Measurements from ENCODE around the gene ANKRD13A. TPM values are rescaled to one million over a fixed set of nuclear protein-coding genes. Genes with fewer than 3 reads are reported as not detected.
"Not testable (repeated sequence)": the region's sequence is repeated elsewhere in the genome, so short reads cannot be mapped to it uniquely, and the experiment has no call there.

The ANKRD13A gene
- total and polyA plus RNA-seq, 2 of the 13 experiments (the other 11 are each of a cell fraction or from before 2014, with no cell fraction given), result 34.1 to 41.6 TPM

DNA sequence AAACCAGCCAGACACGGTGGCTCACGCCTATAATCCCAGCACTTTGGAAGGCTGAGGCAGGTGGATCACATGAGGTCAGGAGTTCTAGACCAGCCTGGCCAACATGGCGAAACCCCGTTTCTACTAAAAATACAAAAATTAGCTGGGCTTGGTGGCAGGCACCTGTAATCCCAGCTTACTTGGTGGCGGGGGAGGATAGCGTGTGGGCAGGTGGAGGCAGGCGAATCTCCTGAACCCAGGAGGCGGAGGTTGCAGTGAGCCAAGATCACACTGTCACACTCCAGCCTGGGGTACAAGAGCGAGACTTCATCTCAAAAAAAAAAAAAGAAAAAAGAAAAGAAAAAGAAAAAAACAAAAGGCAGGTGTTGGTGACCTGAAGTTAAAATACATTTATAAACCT lies 73.4 kb downstream of the ANKRD13A start:
- BruUV-seq (replicated peaks); intact Hi-C loops (cut with micrococcal nuclease; ENCODE audit: unreplicated experiment): not testable (repeated sequence)
- H3K4me2 ChIP-seq (ENCODE audit: low read depth, low read length), result peak overlapping the region; percentile 45

DNA sequence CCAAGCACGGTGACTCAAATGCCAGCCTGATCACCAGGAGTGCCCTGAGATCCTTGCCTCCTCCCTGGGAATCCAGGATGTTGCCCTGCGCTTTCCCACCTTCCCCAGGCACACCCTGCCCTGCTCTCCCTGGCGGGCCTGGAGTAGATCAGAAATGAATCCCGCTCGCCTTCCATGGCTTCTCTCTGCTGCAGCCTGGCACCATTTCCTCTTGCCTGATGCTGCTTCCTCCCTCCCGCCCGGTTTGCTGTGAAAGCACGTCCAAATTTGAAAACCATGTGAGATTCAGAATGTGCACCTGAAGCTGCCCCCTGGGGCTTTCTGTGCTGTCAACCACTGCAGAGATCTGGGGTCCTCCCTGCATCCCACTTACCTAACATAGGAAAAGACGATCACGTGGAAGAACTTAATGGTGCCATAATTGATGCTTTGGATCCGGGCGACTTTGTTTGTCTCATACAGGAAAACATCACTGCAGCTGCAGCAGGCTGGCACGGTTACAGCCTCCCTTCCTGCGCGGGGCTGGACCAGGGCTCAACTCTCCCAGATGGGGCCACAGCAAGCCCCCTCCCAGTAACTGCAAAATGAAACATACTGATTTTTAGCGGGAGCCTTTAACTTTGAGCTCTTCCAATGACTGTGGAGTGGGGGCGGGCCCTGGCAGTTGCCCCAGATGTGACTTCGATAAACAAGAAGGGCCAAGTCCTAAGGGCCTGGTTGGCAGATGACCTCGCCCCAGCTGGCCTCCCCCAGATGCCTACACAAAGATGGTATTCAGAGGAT lies 74.0 kb downstream of the ANKRD13A start:
- Histone ChIP-seq H3K36me3 (replicated peaks in 1 of 2; ENCODE audit: control insufficient read depth in 1 of 2, insufficient read depth in 2 of 2, low read length in 2 of 2) (no peaks in the 10 kb centered on the region), H3K4me1 (ENCODE audit: insufficient read depth, low read length) (peaks cover 34% of the 10 kb centered on the region), H3K9me3 (ENCODE audit: low read length) (no peaks in the 10 kb centered on the region), H3K27me3 (ENCODE audit: control insufficient read depth in 1 of 2, insufficient read depth in 2 of 2, low read length in 2 of 2) (no peaks in the 10 kb centered on the region), H3K9ac (ENCODE audit: insufficient read depth, low read depth, low read length) (0 out of 2 replicates have a peak overlapping the region, but pooled peaks have one; percentile 4), H3K27ac (ENCODE audit: extremely low read length, insufficient read depth, low read length) (no peak overlapping the region), H3K4me2 (ENCODE audit: low read depth, low read length) (peak overlapping the region; percentile 45), H2AFZ (ENCODE audit: low read length) (no peak overlapping the region), H4K20me1 (ENCODE audit: insufficient read depth, low read length) (no peaks in the 10 kb centered on the region), H3K4me3 (replicated peaks in 1 of 3; ENCODE audit: insufficient read depth in 1 of 3, low read depth in 2 of 3, low read length in 3 of 3) (peak overlapping the region in 2 of 3 experiments; percentile 17 to 53; a peak in 3 of 6 replicates), H3K79me2 (ENCODE audit: insufficient read depth, low read length) (no peaks in the 10 kb centered on the region)
- FAIRE-seq (no peak), DNase-seq (ENCODE audit: low spot score) (no peak), ATAC-seq (peak; percentile 61)
- TF ChIP-seq, protein P1, sequence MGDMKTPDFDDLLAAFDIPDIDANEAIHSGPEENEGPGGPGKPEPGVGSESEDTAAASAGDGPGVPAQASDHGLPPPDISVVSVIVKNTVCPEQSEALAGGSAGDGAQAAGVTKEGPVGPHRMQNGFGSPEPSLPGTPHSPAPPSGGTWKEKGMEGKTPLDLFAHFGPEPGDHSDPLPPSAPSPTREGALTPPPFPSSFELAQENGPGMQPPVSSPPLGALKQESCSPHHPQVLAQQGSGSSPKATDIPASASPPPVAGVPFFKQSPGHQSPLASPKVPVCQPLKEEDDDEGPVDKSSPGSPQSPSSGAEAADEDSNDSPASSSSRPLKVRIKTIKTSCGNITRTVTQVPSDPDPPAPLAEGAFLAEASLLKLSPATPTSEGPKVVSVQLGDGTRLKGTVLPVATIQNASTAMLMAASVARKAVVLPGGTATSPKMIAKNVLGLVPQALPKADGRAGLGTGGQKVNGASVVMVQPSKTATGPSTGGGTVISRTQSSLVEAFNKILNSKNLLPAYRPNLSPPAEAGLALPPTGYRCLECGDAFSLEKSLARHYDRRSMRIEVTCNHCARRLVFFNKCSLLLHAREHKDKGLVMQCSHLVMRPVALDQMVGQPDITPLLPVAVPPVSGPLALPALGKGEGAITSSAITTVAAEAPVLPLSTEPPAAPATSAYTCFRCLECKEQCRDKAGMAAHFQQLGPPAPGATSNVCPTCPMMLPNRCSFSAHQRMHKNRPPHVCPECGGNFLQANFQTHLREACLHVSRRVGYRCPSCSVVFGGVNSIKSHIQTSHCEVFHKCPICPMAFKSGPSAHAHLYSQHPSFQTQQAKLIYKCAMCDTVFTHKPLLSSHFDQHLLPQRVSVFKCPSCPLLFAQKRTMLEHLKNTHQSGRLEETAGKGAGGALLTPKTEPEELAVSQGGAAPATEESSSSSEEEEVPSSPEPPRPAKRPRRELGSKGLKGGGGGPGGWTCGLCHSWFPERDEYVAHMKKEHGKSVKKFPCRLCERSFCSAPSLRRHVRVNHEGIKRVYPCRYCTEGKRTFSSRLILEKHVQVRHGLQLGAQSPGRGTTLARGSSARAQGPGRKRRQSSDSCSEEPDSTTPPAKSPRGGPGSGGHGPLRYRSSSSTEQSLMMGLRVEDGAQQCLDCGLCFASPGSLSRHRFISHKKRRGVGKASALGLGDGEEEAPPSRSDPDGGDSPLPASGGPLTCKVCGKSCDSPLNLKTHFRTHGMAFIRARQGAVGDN (CRISPR knock-in tag; IDR thresholded peaks at IDR 0.05), result peak; percentile 62
- no peak for TF ChIP-seq FOXM1 (CRISPR knock-in tag; IDR thresholded peaks at IDR 0.05)
- TF ChIP-seq GATAD2A (CRISPR knock-in tag; IDR thresholded peaks at IDR 0.05), result 0 out of 2 replicates have a peak, but pooled peaks have one; percentile 5
- TF ChIP-seq, protein P2, sequence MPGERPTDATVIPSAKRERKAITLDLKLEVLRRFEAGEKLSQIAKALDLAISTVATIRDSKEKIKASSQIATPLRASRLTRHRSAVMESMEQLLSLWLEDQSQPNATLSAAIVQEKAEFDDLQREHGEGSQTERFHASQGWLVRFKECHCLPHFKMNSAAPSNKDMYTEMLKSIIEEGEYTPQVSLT (CRISPR knock-in tag; IDR thresholded peaks at IDR 0.05; ENCODE audit: borderline replicate concordance, low read depth), result no peak
- TF ChIP-seq, protein P3, sequence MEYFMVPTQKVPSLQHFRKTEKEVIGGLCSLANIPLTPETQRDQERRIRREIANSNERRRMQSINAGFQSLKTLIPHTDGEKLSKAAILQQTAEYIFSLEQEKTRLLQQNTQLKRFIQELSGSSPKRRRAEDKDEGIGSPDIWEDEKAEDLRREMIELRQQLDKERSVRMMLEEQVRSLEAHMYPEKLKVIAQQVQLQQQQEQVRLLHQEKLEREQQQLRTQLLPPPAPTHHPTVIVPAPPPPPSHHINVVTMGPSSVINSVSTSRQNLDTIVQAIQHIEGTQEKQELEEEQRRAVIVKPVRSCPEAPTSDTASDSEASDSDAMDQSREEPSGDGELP (IDR thresholded peaks at IDR 0.05; ENCODE audit: borderline replicate concordance, low read depth), result peak; percentile 20; the same call in 1 of the 2 replicates
- BruUV-seq (replicated peaks), result no TSS peak
- ChIA-PET CTCF (ENCODE audit: low intra/inter-chr PET ratio, low total read pairs) (no interaction called here), POLR2A (interaction anchor here (1.0 to 1.9 kb wide), 5 partner anchors 13 to 25 kb away, joined by 4 to 8 read pairs (median 5); no protein-coding TSS in a partner anchor)
- in situ Hi-C loops (cut with HindIII; ENCODE audit: extremely low pct_ligation_motif_present, low pct_unique_long_range_greater_than_20kb) (no loop called here), intact Hi-C loops (cut with micrococcal nuclease; ENCODE audit: unreplicated experiment) (no loop called here)
- 62% methylated on average over 14 of the region's 19 CpGs for WGBS (ENCODE audit: low lambda C conversion rate)

More for the DNA sequence above, 73.4 kb downstream of the ANKRD13A start:
- CTCF ChIA-PET (ENCODE audit: low intra/inter-chr PET ratio, low total read pairs); H3K27me3 ChIP-seq (ENCODE audit: control insufficient read depth in 1 of 2, insufficient read depth in 2 of 2, low read length in 2 of 2); FAIRE-seq; H3K79me2 ChIP-seq (ENCODE audit: insufficient read depth, low read length); H3K36me3 ChIP-seq (replicated peaks in 1 of 2; ENCODE audit: control insufficient read depth in 1 of 2, insufficient read depth in 2 of 2, low read length in 2 of 2); H3K9me3 ChIP-seq (ENCODE audit: low read length); DNase-seq (ENCODE audit: low spot score); ATAC-seq; H3K4me3 ChIP-seq (replicated peaks in 1 of 3; ENCODE audit: insufficient read depth in 1 of 3, low read depth in 2 of 3, low read length in 3 of 3); H3K9ac ChIP-seq (ENCODE audit: insufficient read depth, low read depth, low read length); H4K20me1 ChIP-seq (ENCODE audit: insufficient read depth, low read length); H3K27ac ChIP-seq (ENCODE audit: extremely low read length, insufficient read depth, low read length); H2AFZ ChIP-seq (ENCODE audit: low read length); in situ Hi-C loops (cut with HindIII; ENCODE audit: extremely low pct_ligation_motif_present, low pct_unique_long_range_greater_than_20kb): not testable (repeated sequence)
- POLR2A ChIA-PET, result interaction anchor here (1.5 kb wide), 1 partner anchor 12 kb away, joined by 4 read pairs; no protein-coding TSS in a partner anchor
- peaks cover 34% of the 10 kb centered on the region for H3K4me1 ChIP-seq (ENCODE audit: insufficient read depth, low read length)
- 75% methylated on average over 9 of the region's 9 CpGs for WGBS (ENCODE audit: low lambda C conversion rate)

Measured in HepG2 (cell line).